ENCODE data around the gene STIM1. TPM values are rescaled to one million over a fixed set of nuclear protein-coding genes. Genes with fewer than 3 reads are reported as not detected.

STIM1 gene
- total RNA-seq, 1 experiment from 2014 or later = 15.2 TPM

- no peak overlapping the region for H3K14ac ChIP-seq (ENCODE audit: insufficient read depth, low read length)
- no peak overlapping the region for H2AK5ac ChIP-seq (ENCODE audit: insufficient read length, low read length)
- no peak for DNase-seq
- H2BK20ac ChIP-seq (ENCODE audit: low read depth, low read length, poor library complexity, severe bottlenecking) = no peak overlapping the region
- TF ChIP-seq CTCF (conservative IDR thresholded peaks at IDR 0.05) = no peak
- H4K5ac ChIP-seq (ENCODE audit: insufficient read length, low read depth, low read length) = no peak overlapping the region
- Mint-ChIP-seq H3K4me3 (no peak overlapping the region), H3K4me1 (peaks cover 16 to 19% of the 10 kb centered on the region in 2 experiments), H3K36me3 (ENCODE audit: insufficient read depth in 1 of 3, low read depth in 3 of 3) (no peaks in the 10 kb centered on the region), H3K9me3 (no peaks in the 10 kb centered on the region), H3K27me3 (ENCODE audit: low read depth) (no peaks in the 10 kb centered on the region), H3K27ac (no peak overlapping the region; a peak in 2 of 7 replicates)
- no peaks in the 10 kb centered on the region for H3K79me2 ChIP-seq (ENCODE audit: insufficient read depth, low read length)
- H3K23me2 ChIP-seq (ENCODE audit: insufficient read length, low read depth, low read length, poor library complexity, severe bottlenecking) = no peaks in the 10 kb centered on the region
- no peaks in the 10 kb centered on the region; the same call in 1 of the 2 replicates for H3K27me3 ChIP-seq (ENCODE audit: insufficient read depth, low read length)
- H3K4me1 ChIP-seq (ENCODE audit: insufficient read depth, low read length) = no peaks in the 10 kb centered on the region
- H4K8ac ChIP-seq (replicated peaks; ENCODE audit: insufficient read length, low read depth, low read length) = no peak overlapping the region
- no peak overlapping the region for H2BK15ac ChIP-seq (ENCODE audit: low read depth, low read length)
- no peaks in the 10 kb centered on the region for H3K79me1 ChIP-seq (ENCODE audit: insufficient read depth, low read depth, low read length, poor library complexity, severe bottlenecking)
- no peaks in the 10 kb centered on the region for H3K9me3 ChIP-seq (ENCODE audit: control insufficient read depth, low read depth, low read length)
- no peak overlapping the region for H3K27ac ChIP-seq (ENCODE audit: insufficient read length, low read depth, low read length)
- no peak overlapping the region for H2BK120ac ChIP-seq (ENCODE audit: low read depth, low read length, poor library complexity, severe bottlenecking)
- H3K4me2 ChIP-seq (ENCODE audit: insufficient read depth, insufficient read length, low read length) = no peak overlapping the region
- no peak overlapping the region for H2AFZ ChIP-seq (ENCODE audit: low read length)
- H3K9ac ChIP-seq (ENCODE audit: extremely low read depth, insufficient read length, low read length) = no peak overlapping the region
- H3K18ac ChIP-seq (ENCODE audit: insufficient read length, low read depth, low read length) = no peak overlapping the region
- H2BK12ac ChIP-seq (ENCODE audit: insufficient read length, low read depth, low read length) = no peak overlapping the region
- no peak overlapping the region for H3T11ph ChIP-seq (ENCODE audit: low read length)
- no peak overlapping the region for H3K4ac ChIP-seq (ENCODE audit: low read depth, low read length)
- H2BK5ac ChIP-seq (ENCODE audit: insufficient read length, low read length) = no peak overlapping the region
- H3K23ac ChIP-seq (ENCODE audit: insufficient read length, low read depth, low read length) = no peak overlapping the region
- no peak overlapping the region for H4K91ac ChIP-seq (ENCODE audit: insufficient read length, low read depth, low read length)
- H4K20me1 ChIP-seq (ENCODE audit: control insufficient read depth, insufficient read depth, insufficient read length) = no peaks in the 10 kb centered on the region
- H3K56ac ChIP-seq (ENCODE audit: insufficient read length, low read depth, low read length) = no peak overlapping the region
These were observed 22.8 kb downstream of the STIM1 start for GRCh38 chr11:3878258-3878584.

Measured in H9 (cell line).